Liver (tissue), 9 donors: Measurements from ENCODE around the gene WDR27. TPM values are rescaled to one million over a fixed set of nuclear protein-coding genes. Genes with fewer than 3 reads are reported as not detected.

Experiments used
- DNase-seq: peaks from one replicate; pipeline ENCODE4 v3.0.0-alpha.2; 2017; ENCODE audit warnings: low spot score
- H3K27ac ChIP-seq, 2 donors: one replicate each; pipeline ENCODE4 v1.7.0; 2013; ENCODE audit warnings: inconsistent platforms in 2 of 2, low read length in 2 of 2, control low read depth in 1 of 2, low read depth in 1 of 2, mild to moderate bottlenecking in 1 of 2
- H3K27me3 ChIP-seq, 4 donors: one replicate each; pipeline versions ENCODE4 v1.6.1 to v1.7.0; 2013; ENCODE audit warnings: low read length in 3 of 4, inconsistent platforms in 1 of 4, mild to moderate bottlenecking in 1 of 4, moderate library complexity in 1 of 4; ENCODE audit not compliant: control insufficient read depth in 4 of 4, insufficient read depth in 4 of 4
- H3K36me3 ChIP-seq, 4 donors: one replicate each; pipeline versions ENCODE4 v1.6.1 to v1.7.0; 2013; ENCODE audit warnings: low read length in 3 of 4, mild to moderate bottlenecking in 3 of 4, low read depth in 1 of 4, moderate library complexity in 1 of 4; ENCODE audit not compliant: control insufficient read depth in 4 of 4, insufficient read depth in 3 of 4
- H3K4me1 ChIP-seq, 4 donors: one replicate each; pipeline versions ENCODE4 v1.6.1 to v1.7.0; 2013; ENCODE audit warnings: low read length in 3 of 4, mild to moderate bottlenecking in 3 of 4, moderate library complexity in 1 of 4; ENCODE audit not compliant: control insufficient read depth in 4 of 4, insufficient read depth in 4 of 4
- H3K4me3 ChIP-seq, 3 donors: one replicate each; pipeline versions ENCODE4 v1.6.1 to v1.7.0; 2013; ENCODE audit warnings: low read length in 3 of 3, control low read depth in 1 of 3, low read depth in 1 of 3, mild to moderate bottlenecking in 1 of 3
- H3K9ac ChIP-seq, 2 donors: one replicate each; pipeline ENCODE4 v1.7.0; 2013; ENCODE audit warnings: low read length in 2 of 2, mild to moderate bottlenecking in 2 of 2, moderate library complexity in 2 of 2, control low read depth in 1 of 2, low read depth in 1 of 2
- H3K9me3 ChIP-seq, 4 donors: one replicate each; pipeline versions ENCODE4 v1.6.1 to v1.7.0; 2013; ENCODE audit warnings: low read length in 3 of 4; ENCODE audit not compliant: control insufficient read depth in 4 of 4
- FOXA1 ChIP-seq: IDR thresholded peaks from 2 replicates; pipeline ENCODE4 v1.6.1; 2016; ENCODE audit warnings: antibody characterized with exemption
- FOXA2 ChIP-seq: IDR thresholded peaks from 2 replicates; pipeline ENCODE4 v1.6.1; 2016; ENCODE audit warnings: antibody characterized with exemption
- GABPA ChIP-seq, 2 donors: IDR thresholded peaks in 1 of 2; conservative IDR thresholded peaks in 1 of 2; 2 replicates each; pipeline ENCODE4 v1.6.1; 2016; ENCODE audit warnings: antibody characterized with exemption in 2 of 2, mild to moderate bottlenecking in 1 of 2, moderate library complexity in 1 of 2
- HNF4A ChIP-seq, 2 donors: conservative IDR thresholded peaks; 2 replicates each; pipeline ENCODE4 v1.6.1; 2016; ENCODE audit warnings: antibody characterized with exemption in 2 of 2, mild to moderate bottlenecking in 2 of 2
- HNF4G ChIP-seq: IDR thresholded peaks from 2 replicates; pipeline ENCODE4 v1.6.1; 2016; ENCODE audit warnings: antibody characterized with exemption
- NR2F2 ChIP-seq: IDR thresholded peaks from 2 replicates; pipeline ENCODE4 v1.6.1; 2016; ENCODE audit warnings: antibody characterized with exemption
- RXRA ChIP-seq, 2 donors: IDR thresholded peaks; 2 replicates each; pipeline ENCODE4 v1.6.1; 2017 to 2018; ENCODE audit warnings: antibody characterized with exemption in 2 of 2, mild to moderate bottlenecking in 1 of 2
- YY1 ChIP-seq: IDR thresholded peaks from 2 replicates; pipeline ENCODE4 v1.6.1; 2016; ENCODE audit warnings: antibody characterized with exemption, mild to moderate bottlenecking
- WGBS: extraction: QIAGEN DNeasy Blood & Tissue Kit; methylation state at CpG from one replicate; pipeline ENCODE4 v1.1.7; 2013; 5-methylcytosine and 5-hydroxymethylcytosine counted together
- polyA plus RNA-seq, 2 donors: library from polyadenylated mRNA; stranded (reverse) in 1 of 2; unstranded in 1 of 2; fragments of 200-250 nt in 1 of 2; fragments of >200 nt in 1 of 2; fragmentation: Nextera tagmentation in 1 of 2; extraction: Ambion mirVana in 1 of 2; gene quantifications; one replicate each; pipeline versions ENCODE4 v1.2.1 to v1.2.3, GENCODE V29; 2013 to 2015
- total RNA-seq, 2 donors: library from RNA; depleted of rRNA; stranded (reverse); fragments of >200 nt; gene quantifications; one replicate each; pipeline ENCODE4 v1.2.3, GENCODE V29; 2014
- TF ChIP-seq, protein P1 (sequence below): IDR thresholded peaks from 2 replicates; pipeline ENCODE4 v1.6.1; 2016; ENCODE audit warnings: antibody characterized with exemption, mild to moderate bottlenecking
- TF ChIP-seq, protein P2 (sequence below): IDR thresholded peaks from 2 replicates; pipeline ENCODE4 v1.6.1; 2016; ENCODE audit warnings: antibody characterized with exemption
- TF ChIP-seq, protein P3 (sequence below): fragments of 150-350 bp; IDR thresholded peaks from 2 replicates; pipeline ENCODE4 v1.5.1; 2017; ENCODE audit warnings: improper control_type of control experiment, low read depth, low read length; ENCODE audit not compliant: missing input control
- donor health status: healthy.
- donor health status: healthy.
- donor health status: healthy.
- donor health status: healthy.
- donor health status: healthy.

WDR27 gene
- total and polyA plus RNA-seq, 4 donors = 3.7 to 20.1 (median 7.7) TPM

DNA sequence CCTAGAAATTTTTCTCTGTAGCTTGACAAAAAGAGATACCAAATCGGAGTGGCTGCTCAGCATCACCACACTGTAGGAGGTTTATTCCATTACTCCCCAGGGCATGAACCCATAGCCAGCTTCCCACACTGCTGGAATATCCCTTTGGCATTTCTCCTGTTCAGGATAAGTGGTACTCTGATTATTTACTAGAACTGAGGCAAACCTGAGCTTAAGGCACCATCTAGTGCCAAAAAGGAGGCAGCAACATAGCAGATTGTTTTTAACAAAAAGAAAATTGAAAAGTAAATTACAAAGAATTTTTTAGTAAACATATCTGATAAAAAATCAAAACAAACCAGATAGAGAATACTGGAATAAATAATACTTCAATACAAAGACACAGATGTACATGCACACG, 181.7 kb downstream of the WDR27 start (continued):
- TF ChIP-seq, protein P1, sequence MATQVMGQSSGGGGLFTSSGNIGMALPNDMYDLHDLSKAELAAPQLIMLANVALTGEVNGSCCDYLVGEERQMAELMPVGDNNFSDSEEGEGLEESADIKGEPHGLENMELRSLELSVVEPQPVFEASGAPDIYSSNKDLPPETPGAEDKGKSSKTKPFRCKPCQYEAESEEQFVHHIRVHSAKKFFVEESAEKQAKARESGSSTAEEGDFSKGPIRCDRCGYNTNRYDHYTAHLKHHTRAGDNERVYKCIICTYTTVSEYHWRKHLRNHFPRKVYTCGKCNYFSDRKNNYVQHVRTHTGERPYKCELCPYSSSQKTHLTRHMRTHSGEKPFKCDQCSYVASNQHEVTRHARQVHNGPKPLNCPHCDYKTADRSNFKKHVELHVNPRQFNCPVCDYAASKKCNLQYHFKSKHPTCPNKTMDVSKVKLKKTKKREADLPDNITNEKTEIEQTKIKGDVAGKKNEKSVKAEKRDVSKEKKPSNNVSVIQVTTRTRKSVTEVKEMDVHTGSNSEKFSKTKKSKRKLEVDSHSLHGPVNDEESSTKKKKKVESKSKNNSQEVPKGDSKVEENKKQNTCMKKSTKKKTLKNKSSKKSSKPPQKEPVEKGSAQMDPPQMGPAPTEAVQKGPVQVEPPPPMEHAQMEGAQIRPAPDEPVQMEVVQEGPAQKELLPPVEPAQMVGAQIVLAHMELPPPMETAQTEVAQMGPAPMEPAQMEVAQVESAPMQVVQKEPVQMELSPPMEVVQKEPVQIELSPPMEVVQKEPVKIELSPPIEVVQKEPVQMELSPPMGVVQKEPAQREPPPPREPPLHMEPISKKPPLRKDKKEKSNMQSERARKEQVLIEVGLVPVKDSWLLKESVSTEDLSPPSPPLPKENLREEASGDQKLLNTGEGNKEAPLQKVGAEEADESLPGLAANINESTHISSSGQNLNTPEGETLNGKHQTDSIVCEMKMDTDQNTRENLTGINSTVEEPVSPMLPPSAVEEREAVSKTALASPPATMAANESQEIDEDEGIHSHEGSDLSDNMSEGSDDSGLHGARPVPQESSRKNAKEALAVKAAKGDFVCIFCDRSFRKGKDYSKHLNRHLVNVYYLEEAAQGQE = no peak
- TF ChIP-seq HNF4A (conservative IDR thresholded peaks at IDR 0.05) (no peak), RXRA (IDR thresholded peaks at IDR 0.05) (no peak)

DNA sequence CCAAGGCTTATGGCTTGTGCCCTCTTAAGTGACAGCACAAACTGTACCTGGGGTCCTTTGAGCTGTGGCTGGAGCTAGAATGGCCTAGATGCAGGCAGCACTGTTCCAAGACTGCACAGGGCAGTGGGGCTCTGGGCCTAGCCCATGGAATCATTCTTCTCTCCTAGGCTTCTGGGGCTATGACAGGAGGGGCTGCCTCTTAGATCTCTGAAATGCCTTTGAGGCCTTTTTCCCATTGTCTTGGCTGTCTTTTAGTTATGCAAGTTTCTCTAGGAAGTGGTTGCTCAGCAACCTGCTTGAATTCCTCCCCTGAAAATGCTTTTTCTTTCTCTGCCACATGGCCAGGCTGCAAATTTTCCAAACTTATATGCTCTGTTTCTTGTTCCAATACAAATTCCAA, 183.4 kb downstream of the WDR27 start:
- Histone ChIP-seq H3K9me3 (peaks cover 0 to 3% (median 0%) of the 10 kb centered on the region in 4 donors), H3K4me1 (no peaks in the 10 kb centered on the region), H3K9ac (no peak overlapping the region), H3K27me3 (no peaks in the 10 kb centered on the region), H3K4me3 (no peak overlapping the region), H3K36me3 (no peaks in the 10 kb centered on the region), H3K27ac (no peak overlapping the region)
- DNase-seq = no peak
- TF ChIP-seq FOXA2 = no peak

DNA sequence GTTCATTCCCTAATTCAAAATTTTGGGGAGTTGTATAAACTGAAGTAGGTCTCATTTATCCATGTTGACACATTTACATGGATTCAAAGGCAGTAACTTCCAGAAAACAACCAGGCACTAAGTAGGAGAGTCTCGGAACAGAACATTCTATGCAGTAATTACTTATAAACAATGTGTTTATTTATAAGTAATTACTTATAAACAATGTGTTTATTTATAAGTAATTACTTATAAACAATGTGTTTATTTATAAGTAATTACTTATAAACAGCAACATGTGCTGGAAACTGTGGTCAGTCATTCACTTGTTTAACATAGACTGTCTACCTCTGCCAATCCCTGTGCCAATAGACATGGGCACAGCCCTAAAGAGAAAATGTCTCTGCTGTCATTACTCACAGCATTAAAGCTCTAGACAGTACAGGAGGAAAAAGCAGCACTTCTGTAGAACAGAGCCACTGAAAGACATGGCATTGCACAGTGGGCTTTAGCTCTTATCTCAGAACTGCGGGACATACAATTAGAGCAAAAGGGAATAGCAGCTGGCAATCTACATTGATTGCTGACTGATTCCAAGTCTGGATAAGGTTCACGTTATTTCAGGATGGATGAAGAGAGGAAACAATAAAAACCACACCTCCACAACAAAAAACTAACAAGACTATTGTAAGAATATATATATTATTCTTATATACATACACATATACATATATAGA, 188.2 kb downstream of the WDR27 start:
- no peaks in the 10 kb centered on the region for H3K36me3 ChIP-seq
- no peak overlapping the region for H3K27ac ChIP-seq
- no peaks in the 10 kb centered on the region for H3K27me3 ChIP-seq
- no peak overlapping the region for H3K9ac ChIP-seq
- H3K4me1 ChIP-seq = peaks cover 0 to 2% (median 0%) of the 10 kb centered on the region in 4 donors
- TF ChIP-seq YY1 = no peak
- TF ChIP-seq RXRA (IDR thresholded peaks at IDR 0.05) = no peak
- no peak for TF ChIP-seq NR2F2
- TF ChIP-seq, protein P2, sequence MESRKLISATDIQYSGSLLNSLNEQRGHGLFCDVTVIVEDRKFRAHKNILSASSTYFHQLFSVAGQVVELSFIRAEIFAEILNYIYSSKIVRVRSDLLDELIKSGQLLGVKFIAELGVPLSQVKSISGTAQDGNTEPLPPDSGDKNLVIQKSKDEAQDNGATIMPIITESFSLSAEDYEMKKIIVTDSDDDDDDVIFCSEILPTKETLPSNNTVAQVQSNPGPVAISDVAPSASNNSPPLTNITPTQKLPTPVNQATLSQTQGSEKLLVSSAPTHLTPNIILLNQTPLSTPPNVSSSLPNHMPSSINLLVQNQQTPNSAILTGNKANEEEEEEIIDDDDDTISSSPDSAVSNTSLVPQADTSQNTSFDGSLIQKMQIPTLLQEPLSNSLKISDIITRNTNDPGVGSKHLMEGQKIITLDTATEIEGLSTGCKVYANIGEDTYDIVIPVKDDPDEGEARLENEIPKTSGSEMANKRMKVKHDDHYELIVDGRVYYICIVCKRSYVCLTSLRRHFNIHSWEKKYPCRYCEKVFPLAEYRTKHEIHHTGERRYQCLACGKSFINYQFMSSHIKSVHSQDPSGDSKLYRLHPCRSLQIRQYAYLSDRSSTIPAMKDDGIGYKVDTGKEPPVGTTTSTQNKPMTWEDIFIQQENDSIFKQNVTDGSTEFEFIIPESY = no peak
- TF ChIP-seq, protein P3, sequence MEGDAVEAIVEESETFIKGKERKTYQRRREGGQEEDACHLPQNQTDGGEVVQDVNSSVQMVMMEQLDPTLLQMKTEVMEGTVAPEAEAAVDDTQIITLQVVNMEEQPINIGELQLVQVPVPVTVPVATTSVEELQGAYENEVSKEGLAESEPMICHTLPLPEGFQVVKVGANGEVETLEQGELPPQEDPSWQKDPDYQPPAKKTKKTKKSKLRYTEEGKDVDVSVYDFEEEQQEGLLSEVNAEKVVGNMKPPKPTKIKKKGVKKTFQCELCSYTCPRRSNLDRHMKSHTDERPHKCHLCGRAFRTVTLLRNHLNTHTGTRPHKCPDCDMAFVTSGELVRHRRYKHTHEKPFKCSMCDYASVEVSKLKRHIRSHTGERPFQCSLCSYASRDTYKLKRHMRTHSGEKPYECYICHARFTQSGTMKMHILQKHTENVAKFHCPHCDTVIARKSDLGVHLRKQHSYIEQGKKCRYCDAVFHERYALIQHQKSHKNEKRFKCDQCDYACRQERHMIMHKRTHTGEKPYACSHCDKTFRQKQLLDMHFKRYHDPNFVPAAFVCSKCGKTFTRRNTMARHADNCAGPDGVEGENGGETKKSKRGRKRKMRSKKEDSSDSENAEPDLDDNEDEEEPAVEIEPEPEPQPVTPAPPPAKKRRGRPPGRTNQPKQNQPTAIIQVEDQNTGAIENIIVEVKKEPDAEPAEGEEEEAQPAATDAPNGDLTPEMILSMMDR = no peak
- TF ChIP-seq FOXA2 = no peak
- TF ChIP-seq GABPA (IDR thresholded peaks at IDR 0.05 in 1 of 2, conservative IDR thresholded peaks at IDR 0.05 in 1 of 2) = no peak
- no peak for TF ChIP-seq HNF4G
- TF ChIP-seq FOXA1 = no peak
- no peak overlapping the region for H3K4me3 ChIP-seq
- 46% methylated on average over 3 of the region's 3 CpGs for WGBS
- peaks cover 0 to 3% (median 0%) of the 10 kb centered on the region in 4 donors for H3K9me3 ChIP-seq
- no peak for DNase-seq
